PC-9 (cell line): ENCODE data around the gene KRT27.

Experiments used
- EZH2 ChIP-seq: fragments of 200-600 bp; sonication (generic); IDR thresholded peaks from 2 replicates; pipeline ENCODE4 v1.8.0; 2017; ENCODE audit warnings: antibody characterized with exemption, low read depth
- TF ChIP-seq, protein P1 (sequence below): fragments of 200-600 bp; sonication (generic); conservative IDR thresholded peaks from 2 replicates; pipeline ENCODE4 v1.6.1; 2017; ENCODE audit warnings: mixed run types, antibody characterized with exemption, mild to moderate bottlenecking, moderate library complexity

DNA sequence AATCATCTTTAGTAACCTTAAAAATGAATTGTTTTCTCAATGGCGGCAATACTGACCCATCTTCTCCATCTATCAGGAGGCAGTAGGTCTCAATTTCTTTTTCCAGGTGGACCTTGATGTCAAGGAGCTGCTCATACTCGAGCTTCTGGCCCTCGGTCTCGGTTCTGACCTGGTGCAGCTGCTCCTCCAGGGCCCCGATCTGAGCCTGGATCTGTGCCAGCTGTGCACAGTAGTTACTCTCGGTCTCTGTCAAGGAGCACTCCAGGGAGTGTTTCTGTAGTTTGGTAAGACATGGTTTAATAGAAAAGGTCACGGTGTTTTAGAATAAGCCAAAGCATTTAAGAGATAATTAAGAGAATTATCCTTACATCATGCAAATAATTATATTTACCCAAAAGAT, 4.9 kb downstream of the KRT27 start:
- TF ChIP-seq, protein P1, sequence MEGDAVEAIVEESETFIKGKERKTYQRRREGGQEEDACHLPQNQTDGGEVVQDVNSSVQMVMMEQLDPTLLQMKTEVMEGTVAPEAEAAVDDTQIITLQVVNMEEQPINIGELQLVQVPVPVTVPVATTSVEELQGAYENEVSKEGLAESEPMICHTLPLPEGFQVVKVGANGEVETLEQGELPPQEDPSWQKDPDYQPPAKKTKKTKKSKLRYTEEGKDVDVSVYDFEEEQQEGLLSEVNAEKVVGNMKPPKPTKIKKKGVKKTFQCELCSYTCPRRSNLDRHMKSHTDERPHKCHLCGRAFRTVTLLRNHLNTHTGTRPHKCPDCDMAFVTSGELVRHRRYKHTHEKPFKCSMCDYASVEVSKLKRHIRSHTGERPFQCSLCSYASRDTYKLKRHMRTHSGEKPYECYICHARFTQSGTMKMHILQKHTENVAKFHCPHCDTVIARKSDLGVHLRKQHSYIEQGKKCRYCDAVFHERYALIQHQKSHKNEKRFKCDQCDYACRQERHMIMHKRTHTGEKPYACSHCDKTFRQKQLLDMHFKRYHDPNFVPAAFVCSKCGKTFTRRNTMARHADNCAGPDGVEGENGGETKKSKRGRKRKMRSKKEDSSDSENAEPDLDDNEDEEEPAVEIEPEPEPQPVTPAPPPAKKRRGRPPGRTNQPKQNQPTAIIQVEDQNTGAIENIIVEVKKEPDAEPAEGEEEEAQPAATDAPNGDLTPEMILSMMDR: no peak
- no peak for TF ChIP-seq EZH2
